Pancreas (tissue), 10 donors: ENCODE results near the gene IL23A. TPM values are rescaled to one million over a fixed set of nuclear protein-coding genes. Genes with fewer than 3 reads are reported as not detected.

ENCODE experiments used
- ATAC-seq, 4 donors: fragments of 200-7000 bp; cut with Tn5 transposase; one replicate each; pipeline versions ENCODE4 v1.8.0 to v1.9.1; 2020; ENCODE audit warnings: mild to moderate bottlenecking in 4 of 4, moderate library complexity in 4 of 4
- DNase-seq, 6 donors: peaks; one replicate each; pipeline ENCODE4 v3.0.0-alpha.2; 2020
- FAIRE-seq: peaks from 2 replicates; lab custom pipeline; 2012; peaks lifted over from hg19 to GRCh38; lab: Jason Lieb, UNC
- H3K27ac ChIP-seq, 4 donors: fragments of 200-600 bp; sonication (generic); 1 replicate in 3 of 4; 2 replicates in 1 of 4; pipeline versions ENCODE4 v1.5.0 to v1.8.0; 2020
- H3K27me3 ChIP-seq, 4 donors: fragments of 200-600 bp; one replicate each; pipeline ENCODE4 v1.8.0; 2021
- H3K36me3 ChIP-seq, 3 donors: fragments of 200-600 bp; sonication (generic) in 1 of 3; one replicate each; pipeline versions ENCODE4 v1.5.0 to v1.8.0; 2020 to 2021
- H3K4me1 ChIP-seq, 3 donors: fragments of 200-600 bp; one replicate each; pipeline ENCODE4 v1.8.0; 2021
- H3K4me3 ChIP-seq, 4 donors: fragments of 200-600 bp; sonication (generic) in 2 of 4; one replicate each; pipeline versions ENCODE4 v1.5.0 to v1.8.0; 2020 to 2021
- H3K9me3 ChIP-seq, 4 donors: fragments of 200-600 bp; one replicate each; pipeline ENCODE4 v1.8.0; 2021
- CTCF ChIP-seq, 4 donors: fragments of 200-600 bp; sonication (generic) in 3 of 4; IDR thresholded peaks; one replicate each; pipeline versions ENCODE4 v1.5.0 to v1.8.0; 2021; ENCODE audit warnings: antibody characterized with exemption in 4 of 4
- WGBS, 2 donors: extraction: QIAGEN DNeasy Blood & Tissue Kit; methylation state at CpG; one replicate each; pipeline ENCODE4 v1.1.7; 2013; 5-methylcytosine and 5-hydroxymethylcytosine counted together
- intact Hi-C, 3 donors: fragments of 100-400 bp; cut with DNase I; formaldehyde crosslinking; loops; one replicate each; pipeline versions ENCODE4 v1.11.1 to v1.14.2; 2022
- polyA plus RNA-seq, 2 donors: library from polyadenylated mRNA; stranded (reverse); fragments of 200-250 nt; gene quantifications; one replicate each; pipeline ENCODE4 v1.2.3, GENCODE V29; 2013
- total RNA-seq, 6 donors: library from RNA; stranded (reverse); fragmentation: NEBNext Ultra II Directional in 4 of 6; extraction: Animal tissue kit (Norgen Biotek cat#: 25700) in 4 of 6; gene quantifications; one replicate each; pipeline versions ENCODE4 v1.2.1 to v1.2.4, GENCODE V29; 2021 to 2023
- donor health status: healthy with polysubstance abuse.
- donor health status: DM: no; HTN: no; CAD: no; lungs with moderate emphysema.
- donor health status: DM: no; HTN: no; CAD: no.
- donor health status: control.
- donor health status: control.
- donor health status: Bipolar disorder and iron deficiency.
- donor health status: DM: yes; HTN: yes; CAD: no.
- donor health status: DM: no; HTN: no; CAD: no.
- donor health status: DM: no; HTN: no; CAD: no.
- donor health status: DM: yes; HTN: yes; CAD: no.

IL23A gene
- total RNA-seq (1 to 10 TPM in 2 of 6 donors, under 1 TPM in 3, not detected in 1; 0.20 to 3.7 (median 0.41) TPM), polyA plus RNA-seq (1 to 10 TPM in 1 of 2 donors, under 1 TPM in 1; 0.38 to 1.3 TPM)

- DNase-seq (no peak), FAIRE-seq (no peak), ATAC-seq (peak in 1 of 4 donors; percentile 8)
- Histone ChIP-seq H3K27ac (peak within 1 kb of the TSS in 2 of 4 donors; percentile 22 to 58), H3K4me3 (no peak within 1 kb of the TSS), H3K27me3 (no peaks in the 10 kb centered on the region), H3K9me3 (no peaks in the 10 kb centered on the region), H3K36me3 (peaks cover 0 to 4% (median 0%) of the 10 kb centered on the region in 3 donors), H3K4me1 (no peaks in the 10 kb centered on the region)
- intact Hi-C loops: no loop called here
- TF ChIP-seq CTCF (IDR thresholded peaks at IDR 0.05): no peak
- 55 to 57% methylated on average over 9 of the region's 9 CpGs for WGBS, 2 donors
Observed at GRCh38 chr12:56338308-56339157, at the start of gene IL23A. IL23A (plus strand) TSS chr12:56338884; CDS start chr12:56339045, 161 bp downstream.

GRCh38 chr12:56293795-56294194, 44.9 kb upstream of the IL23A start:
- no peaks in the 10 kb centered on the region for H3K36me3 ChIP-seq
- no peak for TF ChIP-seq CTCF (IDR thresholded peaks at IDR 0.05)
- intact Hi-C loops: no loop called here
- 80 to 86% methylated on average over 5 of the region's 5 CpGs for WGBS, 2 donors
- H3K9me3 ChIP-seq: no peaks in the 10 kb centered on the region
- H3K27me3 ChIP-seq: no peaks in the 10 kb centered on the region
- DNase-seq: no peak
- no peak overlapping the region for H3K4me3 ChIP-seq
- no peak overlapping the region for H3K27ac ChIP-seq
- peaks cover 4 to 26% (median 8%) of the 10 kb centered on the region in 3 donors for H3K4me1 ChIP-seq
- FAIRE-seq: no peak
- ATAC-seq: no peak

GRCh38 chr12:56296295-56296694, 42.4 kb upstream of the IL23A start:
- no peak for FAIRE-seq
- Histone ChIP-seq H3K36me3 (no peaks in the 10 kb centered on the region), H3K9me3 (no peaks in the 10 kb centered on the region), H3K4me3 (no peak overlapping the region), H3K4me1 (peaks cover 5 to 32% (median 14%) of the 10 kb centered on the region in 3 donors), H3K27me3 (no peaks in the 10 kb centered on the region), H3K27ac (no peak overlapping the region)
- intact Hi-C loops: no loop called here
- no peak for DNase-seq
- no peak for ATAC-seq
- TF ChIP-seq CTCF (IDR thresholded peaks at IDR 0.05): no peak
- 76 to 82% methylated on average over 5 of the region's 5 CpGs for WGBS, 2 donors

- Histone ChIP-seq H3K27ac (no peak overlapping the region), H3K4me1 (peaks cover 5 to 30% (median 14%) of the 10 kb centered on the region in 3 donors), H3K9me3 (no peaks in the 10 kb centered on the region), H3K36me3 (no peaks in the 10 kb centered on the region), H3K27me3 (no peaks in the 10 kb centered on the region), H3K4me3 (no peak overlapping the region)
- 96 to 97% methylated on average over 8 of the region's 8 CpGs for WGBS, 2 donors
- FAIRE-seq: no peak
- ATAC-seq: no peak
- TF ChIP-seq CTCF (IDR thresholded peaks at IDR 0.05): no peak
- DNase-seq: no peak
- intact Hi-C loops: no loop called here
Observed at GRCh38 chr12:56297400-56297799, 41.3 kb upstream of the IL23A start.

GRCh38 chr12:56298828-56299227, 39.9 kb upstream of the IL23A start:
- DNase-seq (no peak), ATAC-seq (no peak), FAIRE-seq (no peak)
- Histone ChIP-seq H3K36me3 (no peaks in the 10 kb centered on the region), H3K27ac (peak overlapping the region in 2 of 4 donors; percentile 75 to 88), H3K4me3 (peak overlapping the region in 2 of 4 donors; percentile 78 to 98), H3K9me3 (no peaks in the 10 kb centered on the region), H3K4me1 (peaks cover 5 to 30% (median 14%) of the 10 kb centered on the region in 3 donors), H3K27me3 (no peaks in the 10 kb centered on the region)
- no peak for TF ChIP-seq CTCF (IDR thresholded peaks at IDR 0.05)
- 62 to 65% methylated on average over 5 of the region's 5 CpGs for WGBS, 2 donors
- intact Hi-C loops: no loop called here
